LNCAP (cell line): ENCODE results near the gene TBCB.

ENCODE experiments used
- TF ChIP-seq, protein P1 (sequence below): fragments of 450-650 bp; IDR thresholded peaks from 2 replicates; pipeline ENCODE4 v1.5.1; 2017; ENCODE audit warnings: mild to moderate bottlenecking

The TBCB gene

DNA sequence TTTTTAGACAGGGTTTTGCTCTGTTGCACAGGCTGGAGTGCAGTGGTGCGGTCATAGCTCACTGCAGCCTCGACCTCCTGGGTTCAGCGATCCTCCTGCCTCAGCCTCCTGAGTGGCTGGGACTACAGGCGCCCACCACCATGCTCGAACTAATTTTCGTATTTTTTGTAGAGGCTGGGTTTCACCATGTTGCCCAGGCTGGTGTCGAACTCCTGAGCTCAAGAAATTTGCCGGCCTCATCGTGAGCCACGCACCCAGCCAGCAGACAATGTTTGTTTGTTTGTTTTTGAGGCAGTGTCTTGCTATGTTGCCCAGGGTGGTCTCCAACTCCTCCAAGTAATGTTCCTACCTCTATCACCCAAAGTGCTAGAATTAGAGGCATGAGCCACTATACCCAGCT is 37.9 kb downstream of the TBCB start:
- TF ChIP-seq, protein P1, sequence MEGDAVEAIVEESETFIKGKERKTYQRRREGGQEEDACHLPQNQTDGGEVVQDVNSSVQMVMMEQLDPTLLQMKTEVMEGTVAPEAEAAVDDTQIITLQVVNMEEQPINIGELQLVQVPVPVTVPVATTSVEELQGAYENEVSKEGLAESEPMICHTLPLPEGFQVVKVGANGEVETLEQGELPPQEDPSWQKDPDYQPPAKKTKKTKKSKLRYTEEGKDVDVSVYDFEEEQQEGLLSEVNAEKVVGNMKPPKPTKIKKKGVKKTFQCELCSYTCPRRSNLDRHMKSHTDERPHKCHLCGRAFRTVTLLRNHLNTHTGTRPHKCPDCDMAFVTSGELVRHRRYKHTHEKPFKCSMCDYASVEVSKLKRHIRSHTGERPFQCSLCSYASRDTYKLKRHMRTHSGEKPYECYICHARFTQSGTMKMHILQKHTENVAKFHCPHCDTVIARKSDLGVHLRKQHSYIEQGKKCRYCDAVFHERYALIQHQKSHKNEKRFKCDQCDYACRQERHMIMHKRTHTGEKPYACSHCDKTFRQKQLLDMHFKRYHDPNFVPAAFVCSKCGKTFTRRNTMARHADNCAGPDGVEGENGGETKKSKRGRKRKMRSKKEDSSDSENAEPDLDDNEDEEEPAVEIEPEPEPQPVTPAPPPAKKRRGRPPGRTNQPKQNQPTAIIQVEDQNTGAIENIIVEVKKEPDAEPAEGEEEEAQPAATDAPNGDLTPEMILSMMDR: no peak

DNA sequence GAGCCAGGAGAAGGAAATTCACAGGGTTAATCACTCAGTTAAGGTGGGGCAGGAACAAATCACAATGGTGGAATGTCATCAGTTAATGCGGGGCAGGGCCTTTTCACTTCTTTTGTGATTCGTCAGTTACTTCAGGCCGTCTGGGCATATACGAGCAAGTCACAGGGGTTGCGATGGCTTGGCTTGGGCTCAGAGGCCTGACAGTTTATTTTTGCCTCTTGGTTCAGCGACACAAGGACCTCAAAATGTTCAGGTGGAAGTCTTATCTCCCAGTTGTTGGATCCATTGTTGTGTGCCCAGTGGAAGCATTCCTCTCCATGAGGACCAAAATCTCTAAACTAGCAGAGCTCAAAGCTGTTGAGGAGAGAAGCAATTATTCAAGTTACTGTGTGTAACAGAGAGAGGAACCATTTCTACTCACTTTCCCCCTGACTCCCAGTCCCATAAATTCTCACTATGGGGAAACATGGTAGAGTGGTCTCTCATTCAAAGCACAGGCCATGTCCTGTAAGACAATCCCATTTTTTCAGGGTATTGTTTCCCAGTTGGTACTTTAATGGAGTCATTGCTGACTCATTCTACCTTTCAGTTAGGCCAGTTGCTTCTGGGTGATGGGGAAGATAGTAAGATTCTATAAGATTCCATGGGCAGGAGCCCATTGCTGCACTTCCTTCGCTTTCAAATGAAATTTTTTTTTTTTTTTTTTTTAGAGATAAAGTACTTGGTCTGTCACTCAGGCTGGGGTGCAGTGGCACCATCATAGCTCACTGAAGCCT is 45.7 kb downstream of the TBCB start:
- TF ChIP-seq, protein P1: no peak

DNA sequence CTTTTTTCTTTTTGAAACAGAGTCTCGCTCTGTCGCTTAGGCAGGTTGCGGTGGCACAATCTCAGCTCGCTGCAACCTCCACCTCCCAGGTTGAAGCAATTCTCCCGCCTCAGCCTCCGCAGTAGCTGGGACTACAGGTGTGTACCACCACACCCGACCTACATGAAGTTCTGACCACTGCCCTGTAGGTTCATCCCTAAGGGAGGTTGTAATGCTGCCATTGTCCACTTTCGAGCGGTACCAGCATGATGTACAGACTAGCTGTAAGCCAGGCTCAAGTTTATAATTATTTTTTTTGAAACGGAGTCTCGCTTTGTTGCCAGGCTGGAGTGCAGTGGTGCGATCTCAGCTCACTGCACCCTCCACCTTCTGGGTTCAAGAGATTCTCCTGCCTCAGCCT is 48.5 kb downstream of the TBCB start:
- TF ChIP-seq, protein P1: no peak

DNA sequence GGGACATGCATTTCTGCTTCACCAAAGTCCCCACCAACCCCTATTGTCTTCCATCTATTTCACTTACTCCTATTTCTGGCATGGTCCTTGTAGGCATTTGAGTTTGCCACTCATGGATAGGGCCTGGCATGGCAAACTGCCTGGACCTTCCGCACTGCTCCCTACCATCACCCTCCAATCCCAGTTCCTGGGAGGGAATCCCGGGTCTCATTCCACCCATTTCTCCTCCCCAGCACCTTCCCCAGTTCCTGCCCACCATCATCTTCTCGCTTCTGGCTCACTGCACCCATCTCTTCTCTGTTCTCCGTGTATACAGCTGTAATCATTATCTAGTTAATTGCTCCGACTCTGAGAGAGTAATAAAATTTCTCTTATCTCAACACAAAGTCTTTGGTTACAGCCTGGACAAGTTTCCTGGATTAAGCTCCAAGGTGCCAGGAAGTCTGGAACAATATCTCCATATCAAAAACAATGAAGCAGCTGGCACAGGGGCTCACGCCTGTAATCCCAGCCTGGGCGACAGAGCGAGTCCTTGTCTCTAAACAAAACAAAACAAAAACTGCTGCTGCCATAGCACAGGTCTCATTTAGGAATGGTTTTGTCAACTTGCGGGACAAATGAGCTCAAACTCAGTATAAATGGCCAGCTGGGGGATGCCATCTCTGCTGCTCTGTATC is 54.0 kb downstream of the TBCB start:
- TF ChIP-seq, protein P1: no peak

DNA sequence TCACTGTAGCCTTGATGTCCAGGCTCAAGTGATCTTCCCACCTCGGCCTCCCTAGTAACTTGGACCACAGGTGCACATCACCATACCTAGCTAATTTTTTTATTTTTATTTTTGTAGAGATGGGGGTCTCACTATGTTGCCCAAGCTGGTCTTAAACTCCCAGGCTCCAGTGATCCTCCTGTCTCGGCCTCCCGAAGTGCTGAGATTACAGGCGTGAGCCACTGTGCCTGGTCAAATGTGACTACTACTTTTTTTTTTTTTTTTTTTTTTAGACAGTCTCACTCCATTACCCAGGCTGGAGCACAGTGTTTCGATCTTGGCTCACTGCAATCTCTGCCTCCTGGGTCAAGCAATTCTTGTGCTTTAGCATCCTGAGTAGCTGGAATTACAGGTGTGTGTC is 57.6 kb downstream of the TBCB start:
- TF ChIP-seq, protein P1: no peak
